Measurements from ENCODE around the gene TPCN1. TPM values are rescaled to one million over a fixed set of nuclear protein-coding genes. Genes with fewer than 3 reads are reported as not detected.

Gene TPCN1
- total RNA-seq, 1 donor from 2014 or later, result 37.1 TPM

GRCh38 chr12:113302886-113303640 is 81.8 kb downstream of the TPCN1 start:
- no peak for DNase-seq (ENCODE audit: low spot score)

GRCh38 chr12:113305281-113305856 is 84.1 kb downstream of the TPCN1 start:
- no peak for DNase-seq (ENCODE audit: low spot score)

GRCh38 chr12:113306382-113306781 is 85.1 kb downstream of the TPCN1 start:
- DNase-seq (ENCODE audit: low spot score), result no peak

- DNase-seq (ENCODE audit: low spot score), result no peak
Measured at GRCh38 chr12:113310489-113310888, 89.2 kb downstream of the TPCN1 start.

GRCh38 chr12:113314121-113314529 is 92.9 kb downstream of the TPCN1 start:
- no peak for DNase-seq (ENCODE audit: low spot score)

- DNase-seq (ENCODE audit: low spot score), result no peak
Measured at GRCh38 chr12:113315358-113315757, 94.1 kb downstream of the TPCN1 start.

- no peak for DNase-seq (ENCODE audit: low spot score)
Measured at GRCh38 chr12:113316155-113316554, 94.9 kb downstream of the TPCN1 start.

- no peak for DNase-seq (ENCODE audit: low spot score)
Measured at GRCh38 chr12:113317122-113317521, 95.9 kb downstream of the TPCN1 start.

- DNase-seq (ENCODE audit: low spot score), result no peak
Measured at GRCh38 chr12:113318046-113318656, 96.9 kb downstream of the TPCN1 start.

- no peak for DNase-seq (ENCODE audit: low spot score)
Measured at GRCh38 chr12:113318900-113319628, 97.8 kb downstream of the TPCN1 start.

GRCh38 chr12:113320401-113320800 is 99.1 kb downstream of the TPCN1 start:
- no peak for DNase-seq (ENCODE audit: low spot score)

GRCh38 chr12:113322343-113322742 is 101.1 kb downstream of the TPCN1 start:
- no peak for DNase-seq (ENCODE audit: low spot score)

GRCh38 chr12:113325916-113326315 is 104.7 kb downstream of the TPCN1 start:
- DNase-seq (ENCODE audit: low spot score), result no peak

GRCh38 chr12:113326775-113327395 is 105.6 kb downstream of the TPCN1 start:
- DNase-seq (ENCODE audit: low spot score), result no peak

- DNase-seq (ENCODE audit: low spot score), result no peak
Measured at GRCh38 chr12:113328368-113328889, 107.2 kb downstream of the TPCN1 start.

- DNase-seq (ENCODE audit: low spot score), result no peak
Measured at GRCh38 chr12:113329022-113329790, 107.9 kb downstream of the TPCN1 start.

GRCh38 chr12:113329791-113330417 is 108.6 kb downstream of the TPCN1 start:
- DNase-seq (ENCODE audit: low spot score), result no peak

- no peak for DNase-seq (ENCODE audit: low spot score)
Measured at GRCh38 chr12:113330505-113330904, 109.2 kb downstream of the TPCN1 start.

- no peak for DNase-seq (ENCODE audit: low spot score)
Measured at GRCh38 chr12:113332688-113333417, 111.6 kb downstream of the TPCN1 start.
